K562 (cell line): Measurements from ENCODE around the gene ITGA6. TPM values are rescaled to one million over a fixed set of nuclear protein-coding genes. Genes with fewer than 3 reads are reported as not detected.

ENCODE experiments used
- ATAC-seq: fragments of 200-7000 bp; cut with Tn5 transposase; 3 replicates; pipeline ENCODE4 v1.9.1; 2020; ENCODE audit warnings: moderate library complexity
- BruUV-seq: library from RNA; stranded (reverse); fragments of 400-500 nt; replicated peaks from 2 replicates; lab custom pipeline; 2021; lab: Mats Ljungman, UMichigan
- CTCF ChIA-PET: fragments of 300-600 bp; formaldehyde crosslinking; extraction: SDS; loops from one replicate; lab custom pipeline; 2021; ENCODE audit warnings: low intra/inter-chr PET ratio; lab: Yijun Ruan, JAX
- POLR2A ChIA-PET: fragments of 300-600, 350-650 bp; sonication (Branson Sonifier 250); formaldehyde crosslinking; extraction: SDS; loops from one replicate; lab custom pipeline; 2021; ENCODE audit warnings: antibody characterized with exemption, inconsistent platforms; lab: Yijun Ruan, JAX
- DNase-seq, 4 experiments: peaks; one replicate each; pipeline versions ENCODE4 v3.0.0 to v3.0.0-alpha.2; 2011 to 2018; ENCODE audit warnings: low spot score in 3 of 4, mixed read lengths in 3 of 4; ENCODE audit errors: extremely low read depth in 1 of 4
- FAIRE-seq: peaks from 2 replicates; lab custom pipeline; 2011; peaks lifted over from hg19 to GRCh38; lab: Jason Lieb, UNC
- H2AFZ ChIP-seq: 2 replicates; pipeline ENCODE4 v1.6.0; 2011; ENCODE audit warnings: low read depth, low read length, control low read depth, inconsistent platforms
- H3K27ac ChIP-seq: fragments of 200-600 bp; 3 replicates; pipeline ENCODE4 v1.8.0; 2011; ENCODE audit warnings: low read depth, mild to moderate bottlenecking, control low read depth, inconsistent platforms, low read length, moderate library complexity, mixed read lengths; ENCODE audit errors: extremely low read depth
- H3K27me3 ChIP-seq, 2 experiments: fragments of 300-600 bp in 1 of 2; 2 replicates in 1 of 2; 3 replicates in 1 of 2; pipeline versions ENCODE4 v1.6.0 to v1.8.0; 2011; ENCODE audit warnings: inconsistent platforms in 2 of 2, low read length in 2 of 2, mild to moderate bottlenecking in 1 of 2, mixed read lengths in 1 of 2, moderate library complexity in 1 of 2; ENCODE audit not compliant: control insufficient read depth in 2 of 2, insufficient read depth in 2 of 2
- H3K36me3 ChIP-seq: fragments of 300-600 bp; 3 replicates; pipeline ENCODE4 v1.8.0; 2011; ENCODE audit warnings: mild to moderate bottlenecking, low read length, inconsistent platforms; ENCODE audit not compliant: control insufficient read depth, insufficient read depth
- H3K4me1 ChIP-seq, 2 experiments: fragments of 200-600 bp in 1 of 2; replicated peaks in 1 of 2; 2 replicates in 1 of 2; 3 replicates in 1 of 2; pipeline versions ENCODE4 v1.5.1 to v1.8.0; 2011; ENCODE audit warnings: inconsistent platforms in 2 of 2, low read length in 2 of 2, mild to moderate bottlenecking in 1 of 2, mixed read lengths in 1 of 2, moderate library complexity in 1 of 2; ENCODE audit not compliant: control insufficient read depth in 2 of 2, insufficient read depth in 2 of 2
- H3K4me2 ChIP-seq: 2 replicates; pipeline ENCODE4 v1.6.1; 2011; ENCODE audit warnings: low read length, control low read depth, inconsistent platforms, mixed read lengths; ENCODE audit not compliant: insufficient read depth
- H3K4me3 ChIP-seq: fragments of 200-600 bp; sonication (generic), shearing (Covaris generic); 2 replicates; pipeline ENCODE4 v1.5.1; 2016; ENCODE audit warnings: control low read depth, inconsistent platforms
- H3K79me2 ChIP-seq: fragments of 200-600 bp; 3 replicates; pipeline ENCODE4 v1.8.0; 2011; ENCODE audit warnings: low read length, inconsistent platforms; ENCODE audit not compliant: control insufficient read depth, insufficient read depth
- H3K9ac ChIP-seq, 2 experiments: 2 replicates each; pipeline versions ENCODE4 v1.6.0 to v1.6.1; 2011; ENCODE audit warnings: low read depth in 2 of 2, low read length in 2 of 2, control low read depth in 1 of 2, inconsistent platforms in 1 of 2, mild to moderate bottlenecking in 1 of 2, mixed read lengths in 1 of 2; ENCODE audit not compliant: insufficient read depth in 1 of 2
- H3K9me1 ChIP-seq: one replicate; pipeline ENCODE4 v1.6.0; 2011; ENCODE audit warnings: inconsistent platforms, mild to moderate bottlenecking, low read length, moderate library complexity; ENCODE audit not compliant: control insufficient read depth, insufficient read depth
- H3K9me3 ChIP-seq: replicated peaks from 2 replicates; pipeline ENCODE4 v1.5.1; 2011; ENCODE audit warnings: low read depth, low read length, inconsistent platforms; ENCODE audit not compliant: control insufficient read depth, insufficient read depth
- H4K20me1 ChIP-seq: replicated peaks from 2 replicates; pipeline ENCODE4 v1.6.1; 2011; ENCODE audit warnings: low read length, inconsistent platforms, mixed read lengths; ENCODE audit not compliant: control insufficient read depth, insufficient read depth
- CAMTA2 ChIP-seq: fragments of 250-450 bp; sonication (Bioruptor Pico); conservative IDR thresholded peaks from 2 replicates; pipeline ENCODE4 v1.5.1; 2022
- DNMT1 ChIP-seq: fragments of 450-650 bp; IDR thresholded peaks from 2 replicates; pipeline ENCODE4 v1.6.1; 2016; ENCODE audit warnings: antibody characterized with exemption, mild to moderate bottlenecking
- FOXA3 ChIP-seq, 2 experiments: fragments of 450-650 bp in 1 of 2; sonication (generic) in 1 of 2; formaldehyde crosslinking; IDR thresholded peaks in 1 of 2; conservative IDR thresholded peaks in 1 of 2; 2 replicates each; pipeline versions ENCODE4 v1.4.0 to v1.8.0; 2020 to 2022; ENCODE audit warnings: mild to moderate bottlenecking in 2 of 2, missing genetic modification reagents in 1 of 2
- HSF4 ChIP-seq: fragments of 250-450 bp; sonication (Bioruptor Pico); IDR thresholded peaks from 2 replicates; pipeline ENCODE4 v2.1.2; 2022; ENCODE audit warnings: mild to moderate bottlenecking, moderate library complexity, borderline replicate concordance
- MAFF ChIP-seq: IDR thresholded peaks from 2 replicates; pipeline ENCODE4 v1.6.1; 2012; ENCODE audit warnings: low read length, improper control_type of control experiment
- NEUROD1 ChIP-seq: fragments of 150-350 bp; IDR thresholded peaks from 2 replicates; pipeline ENCODE4 v1.6.1; 2014; ENCODE audit warnings: borderline replicate concordance, low read length, low read depth; ENCODE audit not compliant: partially characterized antibody
- NFXL1 ChIP-seq: fragments of 450-650 bp; formaldehyde crosslinking; IDR thresholded peaks from 2 replicates; pipeline ENCODE4 v1.4.0; 2021; ENCODE audit warnings: mild to moderate bottlenecking
- PCBP1 ChIP-seq: fragments of 200-400 bp; formaldehyde crosslinking; IDR thresholded peaks from 2 replicates; pipeline ENCODE4 v1.6.1; 2018; ENCODE audit warnings: mild to moderate bottlenecking, low read depth, low read length; ENCODE audit not compliant: poor library complexity, severe bottlenecking
- WGBS: fragments of 100-300 bp; shearing (Covaris generic); methylation state at CpG from one replicate; pipeline ENCODE4 v1.1.6; 2016; ENCODE audit warnings: low coverage, mixed read lengths; ENCODE audit not compliant: insufficient coverage; ENCODE audit errors: missing lambda C conversion rate; 5-methylcytosine and 5-hydroxymethylcytosine counted together
- in situ Hi-C: fragments of 300-500 bp; cut with MboI; formaldehyde crosslinking; loops from 4 replicates; pipeline ENCODE4 v1.15.0; 2018; ENCODE audit warnings: inconsistent platforms, mixed read lengths
- intact Hi-C: fragments of 100-400 bp; cut with micrococcal nuclease; formaldehyde crosslinking; loops from 2 replicates; pipeline ENCODE4 v1.14.2; 2022
- polyA plus RNA-seq, 8 experiments: library from polyadenylated mRNA; depleted of rRNA in 4 of 8; stranded (reverse) in 5 of 8; unstranded in 3 of 8; fragments of >200 nt; fragmentation: Nextera tagmentation in 2 of 8; fragmentation: Illumina TruSeq in 1 of 8; extraction: Ambion mirVana in 2 of 8; extraction: Trizol in 1 of 8; gene quantifications; 2 replicates each; pipeline versions ENCODE4 v1.2.1 to v1.2.3, GENCODE V29; 2011 to 2014; ENCODE audit warnings: inconsistent platforms in 1 of 8, missing spikeins in 1 of 8
- total RNA-seq, 7 experiments: library from RNA; depleted of rRNA in 6 of 7; stranded (reverse); fragments of >200 nt in 6 of 7; fragmentation: Illumina TruSeq in 2 of 7; extraction: Trizol in 2 of 7; gene quantifications; 2 replicates each; pipeline versions ENCODE4 v1.2.1 to v1.2.3, GENCODE V29; 2011 to 2021; ENCODE audit warnings: low replicate concordance in 1 of 7
- TF ChIP-seq, protein P1 (sequence below): fragments of 450-650 bp; IDR thresholded peaks from 2 replicates; pipeline ENCODE4 v1.6.1; 2016; ENCODE audit warnings: missing biosample characterization, missing genetic modification characterization
- TF ChIP-seq, protein P2 (sequence below): sonication (generic); formaldehyde crosslinking; IDR thresholded peaks from 2 replicates; pipeline ENCODE4 v1.8.0; 2022; ENCODE audit warnings: missing genetic modification reagents, mild to moderate bottlenecking, borderline replicate concordance
- TF ChIP-seq, protein P3 (sequence below): fragments of 450-650 bp; conservative IDR thresholded peaks from 2 replicates; pipeline ENCODE4 v1.6.1; 2016; ENCODE audit warnings: missing genetic modification characterization, low read depth, mild to moderate bottlenecking, missing compliant biosample characterization, moderate library complexity

Gene ITGA6
- total and polyA plus RNA-seq, 9 of the 15 experiments (the other 6 are each of a cell fraction or from before 2014, with no cell fraction given), result 0.01 to 0.29 (median 0.05) TPM; not detected in 5

DNA sequence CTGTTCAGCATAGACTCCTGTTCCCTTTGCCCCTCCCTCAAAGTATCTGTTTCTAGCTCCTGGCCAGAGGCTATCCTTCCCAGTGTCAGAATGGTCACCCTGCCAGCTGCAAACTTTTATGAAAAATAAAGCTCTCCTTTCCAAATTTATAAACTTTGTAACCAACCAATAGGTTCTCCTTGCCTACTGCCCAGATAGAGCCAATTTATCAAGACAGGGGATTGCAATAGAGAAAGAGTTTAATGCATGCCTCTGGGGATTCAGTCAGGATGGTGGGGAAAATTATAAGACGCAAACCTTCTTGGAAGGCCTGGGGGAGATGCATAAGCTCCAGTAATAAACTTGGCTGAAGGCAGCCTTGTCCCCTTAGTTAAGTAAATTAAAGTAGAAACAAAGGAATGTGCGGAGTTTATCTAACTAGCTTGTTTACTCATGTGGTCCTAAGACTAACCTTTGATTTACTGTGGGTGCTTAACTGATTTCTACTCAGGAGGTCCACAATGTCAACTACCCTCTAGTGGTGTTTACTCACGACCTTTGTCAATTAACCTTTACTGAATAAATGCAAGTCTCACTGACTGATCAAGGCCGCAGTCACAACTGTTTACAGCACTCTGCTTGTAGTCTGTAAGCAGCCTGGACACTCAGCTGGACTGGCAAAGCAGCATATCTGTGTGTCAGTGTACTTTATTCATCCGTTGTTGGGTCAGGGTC, 85.6 kb downstream of the ITGA6 start:
- POLR2A ChIA-PET, result no interaction called here
- no peak for TF ChIP-seq PCBP1
- TF ChIP-seq FOXA3 (CRISPR knock-in tag; conservative IDR thresholded peaks at IDR 0.05 in 1 of 2, IDR thresholded peaks at IDR 0.05 in 1 of 2), result peak in 1 of 2 experiments; percentile 76; a peak in 2 of 4 replicates
- TF ChIP-seq, all 486 proteins: peak for 1
- CTCF ChIA-PET, result no interaction called here
- in situ Hi-C loops, result no loop called here
- H3K4me1 ChIP-seq, result peaks cover 5 to 10% of the 10 kb centered on the region in 2 experiments
- peaks cover 0 to 4% of the 10 kb centered on the region in 2 experiments; a peak in 1 of 5 replicates for H3K27me3 ChIP-seq
- no peak for ATAC-seq
- no peak overlapping the region for H3K9ac ChIP-seq
- DNase-seq, result no peak
- no peak overlapping the region; the same call in 1 of the 2 replicates for H3K4me2 ChIP-seq
- H2AFZ ChIP-seq, result no peak overlapping the region
- intact Hi-C loops, result no loop called here
- H3K9me1 ChIP-seq, result no peaks in the 10 kb centered on the region
- no peaks in the 10 kb centered on the region for H3K36me3 ChIP-seq
- BruUV-seq, result no TSS peak
- FAIRE-seq, result no peak
- 10% methylated on average over 5 of the region's 5 CpGs for WGBS
- no peaks in the 10 kb centered on the region for H4K20me1 ChIP-seq
- peaks cover 22% of the 10 kb centered on the region for H3K9me3 ChIP-seq
- no peak overlapping the region for H3K27ac ChIP-seq
- no peaks in the 10 kb centered on the region for H3K79me2 ChIP-seq
- no peak overlapping the region for H3K4me3 ChIP-seq

DNA sequence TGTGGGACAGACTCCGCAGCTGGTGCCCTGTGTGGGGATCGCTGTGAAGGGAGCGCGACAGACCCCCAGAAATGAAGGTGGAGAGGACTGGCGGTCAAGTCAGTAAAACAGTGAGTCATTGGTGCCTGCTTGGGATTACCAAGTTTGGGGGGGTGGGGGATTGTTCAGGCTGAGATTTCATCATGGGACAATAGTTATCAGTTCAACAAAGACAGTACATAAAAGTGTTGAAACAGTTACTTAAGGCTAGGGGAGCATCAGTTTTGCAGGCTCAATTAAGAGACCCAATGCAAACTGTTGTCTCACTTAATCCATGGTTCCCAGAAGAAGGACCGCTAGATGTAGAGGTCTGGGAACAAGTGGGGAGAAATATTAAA, 86.1 kb downstream of the ITGA6 start:
- H3K9me3 ChIP-seq, result peaks cover 22% of the 10 kb centered on the region
- H3K4me2 ChIP-seq, result peak overlapping the region; percentile 23; the same call in 1 of the 2 replicates
- intact Hi-C loops, result no loop called here
- BruUV-seq, result no TSS peak
- no peaks in the 10 kb centered on the region for H3K9me1 ChIP-seq
- H4K20me1 ChIP-seq, result no peaks in the 10 kb centered on the region
- in situ Hi-C loops, result no loop called here
- peaks cover 5 to 10% of the 10 kb centered on the region in 2 experiments for H3K4me1 ChIP-seq
- ATAC-seq (no peak), FAIRE-seq (no peak), DNase-seq (no peak)
- no peak overlapping the region for H3K9ac ChIP-seq
- no peaks in the 10 kb centered on the region for H3K36me3 ChIP-seq
- H3K27me3 ChIP-seq, result no peaks in the 10 kb centered on the region; a peak in 1 of 5 replicates
- H3K4me3 ChIP-seq, result no peak overlapping the region
- H3K27ac ChIP-seq, result no peak overlapping the region
- no peaks in the 10 kb centered on the region for H3K79me2 ChIP-seq
- 17% methylated on average over 6 of the region's 6 CpGs for WGBS
- POLR2A ChIA-PET, result no interaction called here
- 0 out of 2 replicates have a peak overlapping the region, but pooled peaks have one; percentile 9 for H2AFZ ChIP-seq
- CTCF ChIA-PET, result no interaction called here
- TF ChIP-seq, protein P1, sequence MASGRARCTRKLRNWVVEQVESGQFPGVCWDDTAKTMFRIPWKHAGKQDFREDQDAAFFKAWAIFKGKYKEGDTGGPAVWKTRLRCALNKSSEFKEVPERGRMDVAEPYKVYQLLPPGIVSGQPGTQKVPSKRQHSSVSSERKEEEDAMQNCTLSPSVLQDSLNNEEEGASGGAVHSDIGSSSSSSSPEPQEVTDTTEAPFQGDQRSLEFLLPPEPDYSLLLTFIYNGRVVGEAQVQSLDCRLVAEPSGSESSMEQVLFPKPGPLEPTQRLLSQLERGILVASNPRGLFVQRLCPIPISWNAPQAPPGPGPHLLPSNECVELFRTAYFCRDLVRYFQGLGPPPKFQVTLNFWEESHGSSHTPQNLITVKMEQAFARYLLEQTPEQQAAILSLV (tag), result no peak
- TF ChIP-seq, protein P2, sequence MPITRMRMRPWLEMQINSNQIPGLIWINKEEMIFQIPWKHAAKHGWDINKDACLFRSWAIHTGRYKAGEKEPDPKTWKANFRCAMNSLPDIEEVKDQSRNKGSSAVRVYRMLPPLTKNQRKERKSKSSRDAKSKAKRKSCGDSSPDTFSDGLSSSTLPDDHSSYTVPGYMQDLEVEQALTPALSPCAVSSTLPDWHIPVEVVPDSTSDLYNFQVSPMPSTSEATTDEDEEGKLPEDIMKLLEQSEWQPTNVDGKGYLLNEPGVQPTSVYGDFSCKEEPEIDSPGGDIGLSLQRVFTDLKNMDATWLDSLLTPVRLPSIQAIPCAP, result no peak
- TF ChIP-seq NFXL1, result no peak
- TF ChIP-seq NEUROD1, result no peak
- no peak for TF ChIP-seq DNMT1
- no peak for TF ChIP-seq MAFF
- TF ChIP-seq, protein P3, sequence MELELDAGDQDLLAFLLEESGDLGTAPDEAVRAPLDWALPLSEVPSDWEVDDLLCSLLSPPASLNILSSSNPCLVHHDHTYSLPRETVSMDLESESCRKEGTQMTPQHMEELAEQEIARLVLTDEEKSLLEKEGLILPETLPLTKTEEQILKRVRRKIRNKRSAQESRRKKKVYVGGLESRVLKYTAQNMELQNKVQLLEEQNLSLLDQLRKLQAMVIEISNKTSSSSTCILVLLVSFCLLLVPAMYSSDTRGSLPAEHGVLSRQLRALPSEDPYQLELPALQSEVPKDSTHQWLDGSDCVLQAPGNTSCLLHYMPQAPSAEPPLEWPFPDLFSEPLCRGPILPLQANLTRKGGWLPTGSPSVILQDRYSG, result no peak
- TF ChIP-seq HSF4 (CRISPR knock-in tag), result no peak
- no peak for TF ChIP-seq CAMTA2 (CRISPR knock-in tag)
